WERI-Rb-1 (cell line): ENCODE results near the gene NOL12.
"Not testable (repeated sequence)": the region's sequence is repeated elsewhere in the genome, so short reads cannot be mapped to it uniquely, and the experiment has no call there.

Experiments
- DNase-seq: peaks from one replicate; pipeline ENCODE4 v3.0.0-alpha.2; 2020
- H3K27ac ChIP-seq: fragments of 250-450 bp; sonication (Bioruptor Pico); 2 replicates; pipeline ENCODE4 v1.5.1; 2020; ENCODE audit warnings: mild to moderate bottlenecking, moderate library complexity
- H3K27me3 ChIP-seq: fragments of 250-450 bp; sonication (Bioruptor Pico); 2 replicates; pipeline ENCODE4 v1.5.1; 2021; ENCODE audit warnings: mild to moderate bottlenecking, low read depth, moderate library complexity; ENCODE audit not compliant: insufficient read depth, severe bottlenecking
- H3K36me3 ChIP-seq: fragments of 250-450 bp; sonication (Bioruptor Pico); 2 replicates; pipeline ENCODE4 v1.5.1; 2020; ENCODE audit warnings: mild to moderate bottlenecking, moderate library complexity
- H3K4me3 ChIP-seq: 2 replicates; pipeline ENCODE4 v1.5.1; 2011; ENCODE audit warnings: low read depth, mild to moderate bottlenecking, control low read depth, low read length
- H3K9me3 ChIP-seq: fragments of 250-450 bp; sonication (Bioruptor Pico); 2 replicates; pipeline ENCODE4 v1.5.1; 2021; ENCODE audit warnings: mild to moderate bottlenecking, moderate library complexity; ENCODE audit not compliant: severe bottlenecking
- CTCF ChIP-seq: IDR thresholded peaks from 2 replicates; pipeline ENCODE4 v1.5.1; 2011; ENCODE audit warnings: low read depth, mild to moderate bottlenecking, control low read depth, inconsistent platforms, low read length

NOL12 gene

GRCh38 chr22:37647928-37648327 lies 38.2 kb upstream of the NOL12 start:
- Histone ChIP-seq H3K9me3 (no peaks in the 10 kb centered on the region), H3K27ac (no peak overlapping the region), H3K27me3 (no peaks in the 10 kb centered on the region), H3K36me3 (peaks cover 16% of the 10 kb centered on the region), H3K4me3 (no peak overlapping the region)
- no peak for TF ChIP-seq CTCF
- DNase-seq: no peak

GRCh38 chr22:37650463-37651136 lies 35.5 kb upstream of the NOL12 start:
- Histone ChIP-seq H3K4me3 (no peak overlapping the region), H3K9me3 (no peaks in the 10 kb centered on the region), H3K27me3 (no peaks in the 10 kb centered on the region), H3K36me3 (peaks cover 12% of the 10 kb centered on the region), H3K27ac (no peak overlapping the region)
- DNase-seq: no peak
- no peak for TF ChIP-seq CTCF

GRCh38 chr22:37654563-37655251 lies 31.4 kb upstream of the NOL12 start:
- Histone ChIP-seq H3K36me3 (peaks cover 7% of the 10 kb centered on the region), H3K9me3 (no peaks in the 10 kb centered on the region), H3K27ac (no peak overlapping the region), H3K4me3 (no peak overlapping the region), H3K27me3 (no peaks in the 10 kb centered on the region)
- DNase-seq: no peak
- no peak for TF ChIP-seq CTCF

- Histone ChIP-seq H3K27me3 (no peaks in the 10 kb centered on the region), H3K4me3 (no peak overlapping the region), H3K36me3 (peaks cover 9% of the 10 kb centered on the region), H3K9me3 (no peaks in the 10 kb centered on the region), H3K27ac (no peak overlapping the region)
- no peak for DNase-seq
- TF ChIP-seq CTCF: no peak
These were observed 30.9 kb upstream of the NOL12 start for GRCh38 chr22:37655252-37655563.

GRCh38 chr22:37656583-37656982 lies 29.6 kb upstream of the NOL12 start:
- DNase-seq, H3K4me3 ChIP-seq, H3K27me3 ChIP-seq, H3K9me3 ChIP-seq, H3K27ac ChIP-seq: not testable (repeated sequence)
- H3K36me3 ChIP-seq: peaks cover 10% of the 10 kb centered on the region

- Histone ChIP-seq H3K27ac (peak overlapping the region; percentile 77), H3K36me3 (peaks cover 17% of the 10 kb centered on the region), H3K9me3 (no peaks in the 10 kb centered on the region), H3K27me3 (no peaks in the 10 kb centered on the region), H3K4me3 (peak overlapping the region; percentile 70)
- no peak for DNase-seq
- TF ChIP-seq CTCF: no peak
These were observed 28.5 kb upstream of the NOL12 start for GRCh38 chr22:37657590-37658132.
